Measurements from ENCODE around the gene ADGRF4. TPM values are rescaled to one million over a fixed set of nuclear protein-coding genes. Genes with fewer than 3 reads are reported as not detected.

Gene ADGRF4
- total and polyA plus RNA-seq, 2 of the 8 experiments (the other 6 are each of a cell fraction or from before 2014, with no cell fraction given) = 0.02 TPM; not detected in 1

- no peak for DNase-seq (ENCODE audit: low read depth in 1 of 2, low spot score in 2 of 2)
- Histone ChIP-seq H2AK5ac (ENCODE audit: low read depth, low read length) (no peak overlapping the region), H2BK120ac (replicated peaks; ENCODE audit: low read depth, low read length) (no peak overlapping the region), H3K56ac (replicated peaks; ENCODE audit: insufficient read length, low read depth, low read length) (no peak overlapping the region), H3K4me2 (ENCODE audit: insufficient read depth in 1 of 2, low read depth in 2 of 2, low read length in 2 of 2) (peak overlapping the region in 1 of 2 experiments; percentile 12; a peak in 2 of 4 replicates), H2AFZ (ENCODE audit: low read length) (peak overlapping the region; percentile 21; the same call in 1 of the 2 replicates), H3K79me2 (ENCODE audit: control insufficient read depth in 1 of 2, insufficient read depth in 2 of 2, low read length in 2 of 2) (no peaks in the 10 kb centered on the region), H2BK12ac (ENCODE audit: low read depth, low read length) (no peak overlapping the region; the same call in 1 of the 2 replicates), H4K20me1 (replicated peaks in 1 of 2; ENCODE audit: control insufficient read depth in 1 of 2, insufficient read depth in 2 of 2, low read length in 2 of 2) (no peaks in the 10 kb centered on the region), H2BK5ac (ENCODE audit: low read depth, low read length) (no peak overlapping the region), H3K4me3 (ENCODE audit: extremely low read depth in 1 of 4, insufficient read depth in 2 of 4, low read depth in 3 of 4, low read length in 4 of 4) (no peak overlapping the region; a peak in 1 of 8 replicates), H3K27ac (ENCODE audit: low read depth, low read length) (no peak overlapping the region), H3K18ac (ENCODE audit: extremely low read depth, low read length) (no peak overlapping the region; the same call in 1 of the 2 replicates), H3K4me1 (replicated peaks in 1 of 4; ENCODE audit: control insufficient read depth in 3 of 4, insufficient read depth in 4 of 4, low read length in 3 of 4) (peaks cover 4 to 18% (median 9%) of the 10 kb centered on the region in 4 experiments; a peak in 6 of 7 replicates), H3K23ac (ENCODE audit: insufficient read length) (no peak overlapping the region), H3K9me3 (ENCODE audit: insufficient read depth in 2 of 2, low read depth in 1 of 2, low read length in 1 of 2) (no peaks in the 10 kb centered on the region), H3K9ac (replicated peaks in 1 of 4; ENCODE audit: extremely low read depth in 1 of 4, low read depth in 3 of 4, low read length in 3 of 4) (no peak overlapping the region), H4K91ac (replicated peaks; ENCODE audit: insufficient read length, low read length) (no peak overlapping the region), H3K27me3 (replicated peaks in 1 of 4; ENCODE audit: control insufficient read depth in 3 of 4, extremely low read depth in 1 of 4, insufficient read depth in 3 of 4, low read length in 3 of 4) (no peaks in the 10 kb centered on the region), H3K4ac (replicated peaks; ENCODE audit: insufficient read length, low read depth, low read length) (no peak overlapping the region), H3K14ac (ENCODE audit: insufficient read length) (no peak overlapping the region), H4K8ac (ENCODE audit: extremely low read depth, insufficient read depth, low read length) (no peak overlapping the region), H2BK15ac (ENCODE audit: low read length) (no peak overlapping the region), H3K79me1 (ENCODE audit: low read depth, low read length) (no peaks in the 10 kb centered on the region), H2BK20ac (ENCODE audit: low read length) (no peak overlapping the region), H4K5ac (ENCODE audit: insufficient read length, low read depth, low read length) (no peak overlapping the region), H3K23me2 (ENCODE audit: low read depth, low read length) (no peaks in the 10 kb centered on the region), H3K36me3 (ENCODE audit: control insufficient read depth in 2 of 4, insufficient read depth in 4 of 4, low read length in 3 of 4) (no peaks in the 10 kb centered on the region)
- FAIRE-seq = peak; percentile 19
- 44% methylated on average over 2 of the region's 2 CpGs; no CpG with 5 or more reads in 1 of the 2 experiments for WGBS, 2 experiments (ENCODE audit: extremely low coverage in 1 of 2, insufficient coverage in 1 of 2, insufficient read length in 1 of 2, insufficient replicate concordance in 2 of 2, low coverage in 1 of 2, low lambda C conversion rate in 2 of 2, missing lambda C conversion rate in 1 of 2)
- TF ChIP-seq SIRT6 (IDR thresholded peaks at IDR 0.05; ENCODE audit: low read length) = no peak
- peak in 1 of 3 experiments; percentile 25; a peak in 2 of 4 replicates for TF ChIP-seq CTCF (IDR thresholded peaks at IDR 0.05; ENCODE audit: control extremely low read depth in 1 of 3, insufficient read depth in 1 of 3, low read depth in 1 of 3, low read length in 3 of 3)
- TF ChIP-seq RAD21 (IDR thresholded peaks at IDR 0.05 in 1 of 2, conservative IDR thresholded peaks at IDR 0.05 in 1 of 2; ENCODE audit: low read depth in 2 of 2, low read length in 2 of 2) = peak; percentile 37 to 39
- 0 out of 2 replicates have a peak, but pooled peaks have one; percentile 44 for TF ChIP-seq TEAD4 (IDR thresholded peaks at IDR 0.05; ENCODE audit: low read depth, low read length)
- POLR2A ChIA-PET (ENCODE audit: partially characterized antibody) = interaction anchor here (1.3 to 1.5 kb wide), 2 partner anchors 9 to 256 kb away, joined by 6 read pairs; no protein-coding TSS in a partner anchor
- CTCF ChIA-PET (ENCODE audit: partially characterized antibody) = interaction anchor here (0.8 to 3.0 kb wide), 15 partner anchors 9 to 331 kb away, joined by 3 to 30 read pairs (median 4); no protein-coding TSS in a partner anchor
Observed at GRCh38 chr6:47733879-47734558, 35.6 kb downstream of the ADGRF4 start.

All from H1 (cell line).